Tibial nerve (tissue), 4 donors: ENCODE data around the gene LEP. TPM values are rescaled to one million over a fixed set of nuclear protein-coding genes. Genes with fewer than 3 reads are reported as not detected.
"Not testable (repeated sequence)": the region's sequence is repeated elsewhere in the genome, so short reads cannot be mapped to it uniquely, and the experiment has no call there.

Experiments used
- DNase-seq, 2 donors: peaks; one replicate each; pipeline ENCODE4 v3.0.0-alpha.2; 2019; ENCODE audit warnings: low spot score in 2 of 2
- H3K27ac ChIP-seq, 4 donors: fragments of 200-600 bp; sonication (generic) in 3 of 4; one replicate each; pipeline ENCODE4 v1.5.1; 2017 to 2019; ENCODE audit warnings: mild to moderate bottlenecking in 1 of 4
- H3K27me3 ChIP-seq, 2 donors: fragments of 200-600 bp; sonication (generic) in 1 of 2; one replicate each; pipeline versions ENCODE4 v1.5.1 to v1.6.0; 2017 to 2019
- H3K36me3 ChIP-seq, 3 donors: fragments of 200-600 bp; sonication (generic); one replicate each; pipeline ENCODE4 v1.5.1; 2018 to 2019
- H3K4me1 ChIP-seq, 4 donors: fragments of 200-600 bp; sonication (generic) in 3 of 4; one replicate each; pipeline ENCODE4 v1.5.1; 2017 to 2019
- H3K4me3 ChIP-seq, 4 donors: fragments of 200-600 bp; sonication (generic) in 3 of 4; one replicate each; pipeline ENCODE4 v1.5.1; 2017 to 2019; ENCODE audit warnings: mild to moderate bottlenecking in 1 of 4, moderate library complexity in 1 of 4
- H3K9me3 ChIP-seq, 4 donors: fragments of 200-600 bp; sonication (generic) in 3 of 4; one replicate each; pipeline ENCODE4 v1.5.1; 2017 to 2019
- EP300 ChIP-seq, 2 donors: sonication (generic); formaldehyde crosslinking; IDR thresholded peaks; one replicate each; pipeline ENCODE4 v1.6.1; 2017; ENCODE audit warnings: antibody characterized with exemption in 2 of 2, mild to moderate bottlenecking in 1 of 2
- POLR2A ChIP-seq, 2 donors: fragments of 450-650 bp; IDR thresholded peaks; one replicate each; pipeline ENCODE4 v1.6.1; 2017; ENCODE audit warnings: antibody characterized with exemption in 2 of 2, mild to moderate bottlenecking in 2 of 2, moderate library complexity in 2 of 2
- WGBS, 2 donors: methylation state at CpG; one replicate each; pipeline ENCODE4 v1.1.5; 2018; 5-methylcytosine and 5-hydroxymethylcytosine counted together
- total RNA-seq, 4 donors: library from RNA; depleted of rRNA; stranded (reverse); fragments of >200 nt; gene quantifications; one replicate each; pipeline ENCODE4 v1.1.0, GENCODE V29; 2016
- TF ChIP-seq, protein P1 (sequence below), 5 experiments: fragments of 200-600 bp in 3 of 5; fragments of 450-650 bp in 2 of 5; sonication (generic) in 3 of 5; IDR thresholded peaks; one replicate each; pipeline ENCODE4 v1.5.1; 2016 to 2019; ENCODE audit warnings: antibody characterized with exemption in 5 of 5, mild to moderate bottlenecking in 3 of 5, moderate library complexity in 2 of 5

LEP gene
- total RNA-seq, 4 donors from 2014 or later = 15.9 to 70.7 (median 40.5) TPM

DNA sequence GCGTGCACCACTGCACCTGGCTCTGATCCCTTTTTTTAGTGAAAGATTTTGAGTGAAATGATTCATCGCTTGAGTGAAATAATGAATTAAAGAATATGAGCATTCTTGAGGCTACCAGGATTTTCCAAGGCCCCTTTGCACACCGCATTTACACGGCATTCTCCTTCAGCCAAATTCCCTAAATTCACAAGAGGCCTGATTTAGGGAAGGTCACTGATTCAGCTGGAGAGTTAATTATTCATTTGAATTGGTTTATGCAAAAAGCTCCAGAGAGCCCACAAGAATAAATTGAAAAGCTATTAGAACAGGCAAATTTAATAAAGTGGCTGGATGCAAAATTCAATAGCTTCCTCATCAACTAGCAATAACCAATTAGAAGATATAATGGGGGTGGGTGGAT lies 46.5 kb downstream of the LEP start:
- DNase-seq = no peak
- H3K27me3 ChIP-seq = no peaks in the 10 kb centered on the region
- WGBS, 2 donors = 75 to 79% methylated on average over 4 of the region's 4 CpGs
- H3K4me3 ChIP-seq = no peak overlapping the region
- peaks cover 0 to 71% (median 0%) of the 10 kb centered on the region in 3 donors for H3K36me3 ChIP-seq
- TF ChIP-seq EP300 (IDR thresholded peaks at IDR 0.05) = no peak
- TF ChIP-seq, protein P1, sequence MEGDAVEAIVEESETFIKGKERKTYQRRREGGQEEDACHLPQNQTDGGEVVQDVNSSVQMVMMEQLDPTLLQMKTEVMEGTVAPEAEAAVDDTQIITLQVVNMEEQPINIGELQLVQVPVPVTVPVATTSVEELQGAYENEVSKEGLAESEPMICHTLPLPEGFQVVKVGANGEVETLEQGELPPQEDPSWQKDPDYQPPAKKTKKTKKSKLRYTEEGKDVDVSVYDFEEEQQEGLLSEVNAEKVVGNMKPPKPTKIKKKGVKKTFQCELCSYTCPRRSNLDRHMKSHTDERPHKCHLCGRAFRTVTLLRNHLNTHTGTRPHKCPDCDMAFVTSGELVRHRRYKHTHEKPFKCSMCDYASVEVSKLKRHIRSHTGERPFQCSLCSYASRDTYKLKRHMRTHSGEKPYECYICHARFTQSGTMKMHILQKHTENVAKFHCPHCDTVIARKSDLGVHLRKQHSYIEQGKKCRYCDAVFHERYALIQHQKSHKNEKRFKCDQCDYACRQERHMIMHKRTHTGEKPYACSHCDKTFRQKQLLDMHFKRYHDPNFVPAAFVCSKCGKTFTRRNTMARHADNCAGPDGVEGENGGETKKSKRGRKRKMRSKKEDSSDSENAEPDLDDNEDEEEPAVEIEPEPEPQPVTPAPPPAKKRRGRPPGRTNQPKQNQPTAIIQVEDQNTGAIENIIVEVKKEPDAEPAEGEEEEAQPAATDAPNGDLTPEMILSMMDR (IDR thresholded peaks at IDR 0.05) = no peak
- H3K9me3 ChIP-seq = peaks cover 0 to 17% (median 0%) of the 10 kb centered on the region in 4 donors
- H3K27ac ChIP-seq = no peak overlapping the region
- H3K4me1 ChIP-seq = no peaks in the 10 kb centered on the region

DNA sequence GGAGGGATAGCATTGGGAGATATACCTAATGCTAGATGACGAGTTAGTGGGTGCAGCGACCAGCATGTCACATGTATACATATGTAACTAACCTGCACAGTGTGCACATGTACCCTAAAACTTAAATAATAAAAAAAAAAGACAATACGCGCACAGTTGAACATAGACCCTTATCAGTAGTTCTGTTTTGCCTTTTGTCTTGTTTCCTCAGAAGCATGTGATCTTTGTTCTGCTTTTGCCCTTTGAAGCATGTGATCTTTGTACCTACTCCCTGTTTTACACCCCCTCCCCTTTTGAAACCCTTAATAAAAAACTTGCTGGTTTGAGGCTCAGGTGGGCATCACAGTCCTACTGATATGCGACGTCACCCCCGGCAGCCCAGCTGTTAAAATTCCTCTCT lies 56.9 kb downstream of the LEP start:
- not testable (repeated sequence) for H3K27me3 ChIP-seq, H3K4me3 ChIP-seq, DNase-seq, H3K9me3 ChIP-seq, H3K27ac ChIP-seq
- 87 to 90% methylated on average over 7 of the region's 7 CpGs for WGBS, 2 donors
- Histone ChIP-seq H3K36me3 (peaks cover 0 to 28% (median 0%) of the 10 kb centered on the region in 3 donors), H3K4me1 (peaks cover 0 to 15% (median 0%) of the 10 kb centered on the region in 4 donors)

DNA sequence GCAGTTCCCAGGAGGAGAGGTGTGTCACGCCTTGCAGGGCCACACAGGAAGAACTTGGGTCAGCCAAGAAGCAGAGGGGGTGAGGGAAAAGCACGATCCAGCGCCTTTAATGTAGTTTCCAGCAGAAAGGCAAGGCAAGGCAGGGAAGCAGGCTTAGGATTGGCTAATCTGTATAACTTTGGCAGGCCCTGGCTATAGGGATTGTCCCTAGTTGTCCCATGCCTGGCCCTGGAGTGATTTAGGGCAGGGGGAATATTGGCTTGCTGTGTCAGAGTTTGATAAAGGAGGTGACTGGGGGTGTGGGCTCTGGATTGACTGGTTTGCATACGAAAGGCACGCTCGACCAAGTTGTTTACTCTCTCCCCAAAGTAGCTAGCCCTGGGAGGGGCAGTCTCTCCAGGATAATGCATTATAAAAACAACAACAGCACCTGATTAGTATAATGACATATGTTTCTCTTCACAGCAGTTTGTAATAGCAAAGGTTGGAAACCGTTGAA lies 58.1 kb downstream of the LEP start:
- TF ChIP-seq POLR2A (IDR thresholded peaks at IDR 0.05) (no peak), EP300 (IDR thresholded peaks at IDR 0.05) (no peak)
- TF ChIP-seq, protein P1 (IDR thresholded peaks at IDR 0.05) = no peak
- DNase-seq = no peak
- no peak overlapping the region for H3K4me3 ChIP-seq
- 36 to 47% methylated on average over 7 of the region's 7 CpGs for WGBS, 2 donors
- no peaks in the 10 kb centered on the region for H3K9me3 ChIP-seq
- peaks cover 0 to 15% (median 0%) of the 10 kb centered on the region in 4 donors for H3K4me1 ChIP-seq
- no peaks in the 10 kb centered on the region for H3K27me3 ChIP-seq
- H3K27ac ChIP-seq = no peak overlapping the region
- peaks cover 0 to 38% (median 0%) of the 10 kb centered on the region in 3 donors for H3K36me3 ChIP-seq

DNA sequence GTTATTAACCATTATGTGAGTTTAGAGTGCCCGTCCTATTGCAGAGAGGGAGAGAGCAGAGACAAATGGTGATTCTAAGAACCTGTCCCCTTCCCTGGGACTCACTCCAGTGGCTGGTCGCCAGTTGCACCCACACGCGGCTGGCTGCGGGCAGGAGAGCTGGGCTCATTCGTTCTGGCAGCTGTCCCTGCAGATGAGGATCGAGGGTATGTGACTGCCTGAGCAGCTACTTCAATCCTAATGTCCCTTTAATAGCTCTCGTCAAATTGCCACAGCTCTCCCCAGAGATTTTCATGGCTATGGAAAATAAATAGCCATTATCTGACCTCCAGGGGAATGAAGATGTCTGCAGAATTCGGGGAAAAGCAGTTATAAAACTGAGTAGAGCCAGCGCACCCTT lies 61.1 kb downstream of the LEP start:
- H3K4me1 ChIP-seq = peaks cover 0 to 15% (median 0%) of the 10 kb centered on the region in 4 donors
- TF ChIP-seq POLR2A (IDR thresholded peaks at IDR 0.05) (no peak), EP300 (IDR thresholded peaks at IDR 0.05) (no peak)
- TF ChIP-seq, protein P1 (IDR thresholded peaks at IDR 0.05) = no peak
- no peak overlapping the region for H3K4me3 ChIP-seq
- no peak overlapping the region for H3K27ac ChIP-seq
- H3K36me3 ChIP-seq = peaks cover 0 to 67% (median 0%) of the 10 kb centered on the region in 3 donors
- WGBS, 2 donors = 53 to 55% methylated on average over 10 of the region's 10 CpGs
- no peaks in the 10 kb centered on the region for H3K9me3 ChIP-seq
- DNase-seq = no peak
- H3K27me3 ChIP-seq = no peaks in the 10 kb centered on the region

DNA sequence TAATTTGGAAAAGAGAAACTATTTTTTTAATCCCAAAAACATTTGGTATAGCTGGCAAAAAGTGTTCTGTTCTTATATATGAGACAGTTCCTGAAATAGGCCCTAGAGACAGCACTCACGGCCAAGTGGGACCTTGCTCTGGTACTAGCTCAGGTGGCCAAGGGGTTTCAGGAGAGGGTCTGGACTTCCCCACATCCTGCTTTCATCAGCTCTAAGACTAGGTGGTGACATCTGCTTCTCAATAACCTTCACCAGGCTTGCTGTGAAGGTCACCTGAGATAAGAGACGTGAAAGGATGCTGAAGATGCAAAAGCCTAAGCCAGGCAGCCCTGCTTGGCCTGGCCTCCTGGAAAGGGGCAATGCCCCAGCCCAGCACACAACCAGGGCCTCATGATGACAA lies 62.1 kb downstream of the LEP start:
- WGBS, 2 donors = 90 to 96% methylated on average over 2 of the region's 2 CpGs
- Histone ChIP-seq H3K4me1 (peaks cover 0 to 15% (median 0%) of the 10 kb centered on the region in 4 donors), H3K27me3 (no peaks in the 10 kb centered on the region), H3K27ac (no peak overlapping the region), H3K9me3 (no peaks in the 10 kb centered on the region), H3K36me3 (peaks cover 0 to 77% (median 0%) of the 10 kb centered on the region in 3 donors), H3K4me3 (no peak overlapping the region)
- no peak for TF ChIP-seq EP300 (IDR thresholded peaks at IDR 0.05)
- no peak for TF ChIP-seq POLR2A (IDR thresholded peaks at IDR 0.05)
- TF ChIP-seq, protein P1 (IDR thresholded peaks at IDR 0.05) = no peak
- no peak for DNase-seq

DNA sequence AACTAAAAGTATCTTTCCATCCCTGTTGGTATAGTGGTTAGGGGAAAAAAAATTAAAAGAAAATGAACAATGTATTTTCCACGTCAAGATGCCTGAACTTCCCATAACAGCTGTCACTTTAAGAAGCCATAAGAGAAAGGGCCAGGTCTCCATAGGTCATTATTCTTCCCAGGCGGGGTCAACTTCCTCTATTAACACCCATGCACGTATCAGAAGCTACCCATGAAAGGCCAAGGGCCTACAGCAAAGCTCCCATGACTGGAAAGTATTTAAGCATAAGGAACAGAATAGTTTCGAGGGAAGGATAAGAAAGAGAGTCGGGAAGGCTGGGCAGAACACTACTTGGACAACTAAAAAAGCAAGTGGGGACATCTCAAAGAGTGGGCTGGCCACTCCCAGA lies 62.6 kb downstream of the LEP start:
- Histone ChIP-seq H3K27ac (no peak overlapping the region), H3K4me3 (no peak overlapping the region), H3K4me1 (peaks cover 0 to 15% (median 0%) of the 10 kb centered on the region in 4 donors), H3K36me3 (peaks cover 0 to 82% (median 5%) of the 10 kb centered on the region in 3 donors), H3K9me3 (no peaks in the 10 kb centered on the region), H3K27me3 (no peaks in the 10 kb centered on the region)
- 72 to 74% methylated on average over 5 of the region's 5 CpGs for WGBS, 2 donors
- TF ChIP-seq, protein P1 (IDR thresholded peaks at IDR 0.05) = no peak
- TF ChIP-seq POLR2A (IDR thresholded peaks at IDR 0.05) = no peak
- no peak for TF ChIP-seq EP300 (IDR thresholded peaks at IDR 0.05)
- no peak for DNase-seq
